Ovary (tissue), 9 donors: ENCODE measurements around the gene NCOA5. TPM values are rescaled to one million over a fixed set of nuclear protein-coding genes. Genes with fewer than 3 reads are reported as not detected.

Experiments used
- DNase-seq, 5 donors: peaks; one replicate each; pipeline ENCODE4 v3.0.0-alpha.2; 2019 to 2020
- H3K27ac ChIP-seq, 2 donors: fragments of 200-600 bp; one replicate each; pipeline versions ENCODE4 v1.5.1 to v1.8.0; 2019 to 2022
- H3K27me3 ChIP-seq: fragments of 200-600 bp; one replicate; pipeline ENCODE4 v1.8.0; 2022
- H3K36me3 ChIP-seq: fragments of 200-600 bp; sonication (generic); one replicate; pipeline ENCODE4 v1.5.1; 2019
- H3K4me1 ChIP-seq: one replicate; pipeline ENCODE4 v1.8.1; 2013; ENCODE audit warnings: mild to moderate bottlenecking, moderate library complexity; ENCODE audit not compliant: insufficient read depth
- H3K4me3 ChIP-seq: fragments of 200-600 bp; sonication (generic); one replicate; pipeline ENCODE4 v1.5.1; 2017
- H3K9me3 ChIP-seq, 2 donors: fragments of 200-600 bp in 1 of 2; sonication (generic) in 1 of 2; one replicate each; pipeline versions ENCODE4 v1.5.1 to v1.8.1; 2013 to 2019; ENCODE audit warnings: mild to moderate bottlenecking in 1 of 2, moderate library complexity in 1 of 2
- CTCF ChIP-seq, 3 donors: fragments of 450-650 bp in 2 of 3; fragments of 200-600 bp in 1 of 3; IDR thresholded peaks; one replicate each; pipeline versions ENCODE4 v1.5.1 to v1.8.0; 2016 to 2022; ENCODE audit warnings: antibody characterized with exemption in 3 of 3, mild to moderate bottlenecking in 1 of 3
- EP300 ChIP-seq: sonication (generic); formaldehyde crosslinking; IDR thresholded peaks from one replicate; pipeline ENCODE4 v1.6.1; 2017; ENCODE audit warnings: antibody characterized with exemption
- POLR2A ChIP-seq: fragments of 450-650 bp; IDR thresholded peaks from one replicate; pipeline ENCODE4 v1.6.1; 2017; ENCODE audit warnings: antibody characterized with exemption, mild to moderate bottlenecking, moderate library complexity
- WGBS, 3 donors: extraction: QIAGEN DNeasy Blood & Tissue Kit in 1 of 3; methylation state at CpG; one replicate each; pipeline versions ENCODE4 v1.1.5 to v1.1.7; 2013 to 2017; 5-methylcytosine and 5-hydroxymethylcytosine counted together
- intact Hi-C, 4 donors: fragments of 100-400 bp; cut with DNase I; formaldehyde crosslinking; loops; one replicate each; pipeline versions ENCODE4 v1.11.0 to v1.15.1; 2022 to 2023
- polyA plus RNA-seq, 2 donors: library from polyadenylated mRNA; stranded (reverse); fragments of 200-250 nt in 1 of 2; fragments of 350-450 nt in 1 of 2; fragmentation: Illumina TruSeq in 1 of 2; extraction: RNeasy Lipid Tissue Mini Kit (QIAGEN cat#74804) in 1 of 2; gene quantifications; one replicate each; pipeline ENCODE4 v1.2.3, GENCODE V29; 2013 to 2014
- total RNA-seq, 7 donors: library from RNA; depleted of rRNA in 2 of 7; stranded (reverse); fragments of >200 nt in 2 of 7; fragmentation: NEBNext Ultra II Directional in 3 of 7; extraction: Animal tissue kit (Norgen Biotek cat#: 25700) in 3 of 7; gene quantifications; one replicate each; pipeline versions ENCODE4 v1.1.0 to v1.2.4, GENCODE V29; 2016 to 2023
- donor health status: DM: no; HTN: no; CAD: no; lungs with moderate emphysema.
- donor health status: DM: no; HTN: no; CAD: no.
- donor health status: Bipolar disorder and iron deficiency.
- donor health status: DM: yes; HTN: yes; CAD: no.
- donor health status: DM: no; HTN: no; CAD: no.
- donor health status: DM: yes; HTN: yes; CAD: no.

NCOA5 gene
- total and polyA plus RNA-seq, 9 donors = 27.6 to 51.1 (median 35.6) TPM

- peaks cover 3% of the 10 kb centered on the region for H3K4me1 ChIP-seq
- intact Hi-C loops = no loop called here
- H3K9me3 ChIP-seq = no peaks in the 10 kb centered on the region
- H3K36me3 ChIP-seq = no peaks in the 10 kb centered on the region
- DNase-seq = no peak
- H3K4me3 ChIP-seq = no peak overlapping the region
- TF ChIP-seq CTCF (IDR thresholded peaks at IDR 0.05) (no peak), POLR2A (no peak), EP300 (no peak)
- H3K27me3 ChIP-seq = no peaks in the 10 kb centered on the region
- 66 to 70% (median 67%) methylated on average over 11 of the region's 11 CpGs for WGBS, 3 donors
- H3K27ac ChIP-seq = no peak overlapping the region
Observed at GRCh38 chr20:46122071-46122470, 32.3 kb upstream of the NCOA5 start.

GRCh38 chr20:46121184-46121930, 31.6 kb upstream of the NCOA5 start:
- no peaks in the 10 kb centered on the region for H3K9me3 ChIP-seq
- TF ChIP-seq EP300 (no peak), CTCF (IDR thresholded peaks at IDR 0.05) (no peak)
- H3K4me1 ChIP-seq = peaks cover 3% of the 10 kb centered on the region
- no peaks in the 10 kb centered on the region for H3K36me3 ChIP-seq
- WGBS, 3 donors = 62 to 71% (median 70%) methylated on average over 2 of the region's 2 CpGs
- no peak overlapping the region for H3K27ac ChIP-seq
- no peaks in the 10 kb centered on the region for H3K27me3 ChIP-seq
- H3K4me3 ChIP-seq = no peak overlapping the region
- intact Hi-C loops = no loop called here
- no peak for DNase-seq

GRCh38 chr20:46120136-46120535, 30.4 kb upstream of the NCOA5 start:
- Histone ChIP-seq H3K27me3 (no peaks in the 10 kb centered on the region), H3K27ac (no peak overlapping the region), H3K4me1 (peaks cover 3% of the 10 kb centered on the region), H3K36me3 (no peaks in the 10 kb centered on the region), H3K4me3 (no peak overlapping the region), H3K9me3 (no peaks in the 10 kb centered on the region)
- no peak for TF ChIP-seq CTCF (IDR thresholded peaks at IDR 0.05)
- TF ChIP-seq POLR2A = no peak
- no peak for TF ChIP-seq EP300
- 90 to 95% (median 90%) methylated on average over 2 of the region's 2 CpGs for WGBS, 3 donors
- no peak for DNase-seq
- intact Hi-C loops = no loop called here

- Histone ChIP-seq H3K27ac (peak overlapping the region; percentile 89 to 93), H3K9me3 (no peaks in the 10 kb centered on the region)
- intact Hi-C loops = no loop called here
Observed at GRCh38 chr20:46119547-46119946, 29.8 kb upstream of the NCOA5 start.

More at GRCh38 chr20:46119547-46119946, 29.8 kb upstream of the NCOA5 start:
- Histone ChIP-seq H3K4me1 (peaks cover 3% of the 10 kb centered on the region), H3K36me3 (no peaks in the 10 kb centered on the region), H3K4me3 (no peak overlapping the region), H3K27me3 (no peaks in the 10 kb centered on the region)
- WGBS, 3 donors = 58 to 86% (median 78%) methylated on average over 2 of the region's 2 CpGs
- DNase-seq = no peak
- TF ChIP-seq CTCF (IDR thresholded peaks at IDR 0.05) (no peak), EP300 (no peak), POLR2A (no peak)
